Keratinocyte (primary cell): ENCODE measurements around the gene CLDN20. TPM values are rescaled to one million over a fixed set of nuclear protein-coding genes. Genes with fewer than 3 reads are reported as not detected.

Experiments used
- DNase-seq: peaks from one replicate; pipeline ENCODE4 v3.0.0-alpha.2; 2011; ENCODE audit warnings: low read depth, missing footprints, low spot score
- FAIRE-seq: peaks from 2 replicates; lab custom pipeline; 2011; peaks lifted over from hg19 to GRCh38; lab: Jason Lieb, UNC
- H2AFZ ChIP-seq: 2 replicates; pipeline ENCODE4 v1.6.0; 2012; ENCODE audit warnings: low read length, control low read depth, inconsistent platforms; ENCODE audit not compliant: control insufficient read depth
- H3K27ac ChIP-seq: 2 replicates; pipeline ENCODE4 v1.5.1; 2011; ENCODE audit warnings: low read length; ENCODE audit not compliant: control insufficient read depth, insufficient read depth
- H3K27me3 ChIP-seq: 3 replicates; pipeline ENCODE4 v1.6.0; 2011; ENCODE audit warnings: low read length; ENCODE audit not compliant: control insufficient read depth, insufficient read depth; ENCODE audit errors: extremely low read depth
- H3K36me3 ChIP-seq, 2 experiments: 2 replicates in 1 of 2; 3 replicates in 1 of 2; pipeline ENCODE4 v1.5.1; 2011; ENCODE audit warnings: low read length in 2 of 2, mild to moderate bottlenecking in 1 of 2; ENCODE audit not compliant: control insufficient read depth in 2 of 2, insufficient read depth in 2 of 2; ENCODE audit errors: extremely low read depth in 1 of 2
- H3K4me1 ChIP-seq: 3 replicates; pipeline ENCODE4 v1.5.1; 2011; ENCODE audit warnings: low read length; ENCODE audit not compliant: control insufficient read depth, insufficient read depth; ENCODE audit errors: extremely low read depth
- H3K4me2 ChIP-seq: 3 replicates; pipeline ENCODE4 v1.6.0; 2011; ENCODE audit warnings: low read depth, low read length; ENCODE audit not compliant: control insufficient read depth, insufficient read depth; ENCODE audit errors: extremely low read depth
- H3K4me3 ChIP-seq, 3 experiments: fragments of 200-600 bp in 1 of 3; sonication (generic) in 1 of 3; 2 replicates in 2 of 3; 3 replicates in 1 of 3; pipeline ENCODE4 v1.5.1; 2011 to 2016; ENCODE audit warnings: low read length in 3 of 3, mild to moderate bottlenecking in 3 of 3, control low read depth in 2 of 3, inconsistent platforms in 1 of 3, low read depth in 1 of 3, mixed read lengths in 1 of 3, mixed run types in 1 of 3, moderate library complexity in 1 of 3; ENCODE audit not compliant: control insufficient read depth in 2 of 3, insufficient read depth in 2 of 3; ENCODE audit errors: extremely low read depth in 1 of 3
- H3K79me2 ChIP-seq: 2 replicates; pipeline ENCODE4 v1.6.0; 2012; ENCODE audit warnings: low read length; ENCODE audit not compliant: control insufficient read depth, insufficient read depth
- H3K9ac ChIP-seq: 3 replicates; pipeline ENCODE4 v1.6.0; 2011; ENCODE audit warnings: low read length; ENCODE audit not compliant: control insufficient read depth, insufficient read depth; ENCODE audit errors: extremely low read depth
- H3K9me1 ChIP-seq: 3 replicates; pipeline ENCODE4 v1.6.0; 2011; ENCODE audit warnings: low read length; ENCODE audit not compliant: control insufficient read depth, insufficient read depth; ENCODE audit errors: extremely low read depth
- H3K9me3 ChIP-seq: 2 replicates; pipeline ENCODE4 v1.5.1; 2012; ENCODE audit warnings: low read depth, low read length; ENCODE audit not compliant: control insufficient read depth
- H4K20me1 ChIP-seq: 3 replicates; pipeline ENCODE4 v1.6.0; 2011; ENCODE audit warnings: low read length; ENCODE audit not compliant: control insufficient read depth, insufficient read depth; ENCODE audit errors: extremely low read depth
- EZH2 ChIP-seq: IDR thresholded peaks from one replicate; pipeline ENCODE4 v1.6.1; 2012; ENCODE audit warnings: inconsistent platforms, mild to moderate bottlenecking, low read length, moderate library complexity
- dilution Hi-C: fragments of 300-500 bp; cut with MboI; formaldehyde crosslinking; loops from one replicate; pipeline ENCODE4 v1.7.0; 2020; ENCODE audit warnings: low sequenced_read_pairs; ENCODE audit not compliant: extremely low pct_ligation_motif_present
- polyA plus RNA-seq, 5 experiments: library from polyadenylated mRNA; depleted of rRNA in 3 of 5; stranded (reverse) in 3 of 5; stranded (forward) in 1 of 5; unstranded in 1 of 5; fragments of >200 nt; gene quantifications; 1 replicate in 1 of 5; 2 replicates in 3 of 5; 3 replicates in 1 of 5; pipeline versions ENCODE4 v1.2.1 to v1.2.3, GENCODE V29; 2011 to 2012; ENCODE audit warnings: missing spikeins in 2 of 5, low read depth in 1 of 5, low replicate concordance in 1 of 5
- TF ChIP-seq, protein P1 (sequence below), 3 experiments: IDR thresholded peaks in 1 of 3; conservative IDR thresholded peaks in 1 of 3; optimal IDR thresholded peaks in 1 of 3; 2 replicates in 2 of 3; 3 replicates in 1 of 3; pipeline versions ENCODE3 to v1.5.1; 2011; ENCODE audit warnings: low read length in 3 of 3, mild to moderate bottlenecking in 3 of 3, moderate library complexity in 2 of 3, control low read depth in 1 of 3, inconsistent platforms in 1 of 3; ENCODE audit not compliant: insufficient read depth in 2 of 3; ENCODE audit errors: extremely low read depth in 1 of 3

The CLDN20 gene
- polyA plus RNA-seq, 1 donor (not counting 4 experiments of a cell fraction or from before 2014, with no cell fraction given), result 0.09 TPM

DNA sequence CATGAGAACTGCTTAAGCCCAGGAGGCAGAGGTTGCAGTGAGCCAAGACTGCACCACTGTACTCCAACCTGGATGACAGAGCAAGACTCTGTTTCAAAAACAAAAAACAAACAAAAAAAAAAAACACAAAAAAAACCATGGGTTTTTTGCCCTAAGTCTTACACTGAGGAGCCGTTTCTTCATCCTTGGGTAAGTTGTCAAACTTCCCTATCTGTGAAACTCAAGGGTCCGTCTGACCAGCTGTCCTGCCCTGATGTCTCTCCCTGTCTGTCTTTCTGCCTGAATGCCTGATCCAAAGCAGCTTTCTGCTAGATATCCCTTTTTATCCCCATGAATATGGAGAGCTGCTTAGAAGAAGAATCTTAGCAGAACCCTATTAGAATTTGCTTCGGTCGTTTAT is 41.3 kb upstream of the CLDN20 start:
- H3K36me3 ChIP-seq, result no peaks in the 10 kb centered on the region
- H3K79me2 ChIP-seq, result no peaks in the 10 kb centered on the region
- H4K20me1 ChIP-seq, result no peaks in the 10 kb centered on the region
- H3K9ac ChIP-seq, result no peak overlapping the region
- TF ChIP-seq, protein P1, sequence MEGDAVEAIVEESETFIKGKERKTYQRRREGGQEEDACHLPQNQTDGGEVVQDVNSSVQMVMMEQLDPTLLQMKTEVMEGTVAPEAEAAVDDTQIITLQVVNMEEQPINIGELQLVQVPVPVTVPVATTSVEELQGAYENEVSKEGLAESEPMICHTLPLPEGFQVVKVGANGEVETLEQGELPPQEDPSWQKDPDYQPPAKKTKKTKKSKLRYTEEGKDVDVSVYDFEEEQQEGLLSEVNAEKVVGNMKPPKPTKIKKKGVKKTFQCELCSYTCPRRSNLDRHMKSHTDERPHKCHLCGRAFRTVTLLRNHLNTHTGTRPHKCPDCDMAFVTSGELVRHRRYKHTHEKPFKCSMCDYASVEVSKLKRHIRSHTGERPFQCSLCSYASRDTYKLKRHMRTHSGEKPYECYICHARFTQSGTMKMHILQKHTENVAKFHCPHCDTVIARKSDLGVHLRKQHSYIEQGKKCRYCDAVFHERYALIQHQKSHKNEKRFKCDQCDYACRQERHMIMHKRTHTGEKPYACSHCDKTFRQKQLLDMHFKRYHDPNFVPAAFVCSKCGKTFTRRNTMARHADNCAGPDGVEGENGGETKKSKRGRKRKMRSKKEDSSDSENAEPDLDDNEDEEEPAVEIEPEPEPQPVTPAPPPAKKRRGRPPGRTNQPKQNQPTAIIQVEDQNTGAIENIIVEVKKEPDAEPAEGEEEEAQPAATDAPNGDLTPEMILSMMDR (optimal IDR thresholded peaks at IDR 0.05 in 1 of 3, IDR thresholded peaks at IDR 0.05 in 1 of 3, conservative IDR thresholded peaks at IDR 0.05 in 1 of 3; ENCODE audit: extremely low read depth in 1 of 3, insufficient read depth in 2 of 3, low read length in 3 of 3), result no peak
- TF ChIP-seq EZH2, result no peak
- no peak for FAIRE-seq
- H3K4me3 ChIP-seq, result no peak overlapping the region
- dilution Hi-C loops, result no loop called here
- H3K27ac ChIP-seq, result no peak overlapping the region
- no peaks in the 10 kb centered on the region for H3K9me3 ChIP-seq
- H3K4me2 ChIP-seq, result no peak overlapping the region
- H2AFZ ChIP-seq, result no peak overlapping the region
- H3K9me1 ChIP-seq, result no peaks in the 10 kb centered on the region
- no peak for DNase-seq
- H3K27me3 ChIP-seq, result no peaks in the 10 kb centered on the region
- H3K4me1 ChIP-seq, result peaks cover 28% of the 10 kb centered on the region

DNA sequence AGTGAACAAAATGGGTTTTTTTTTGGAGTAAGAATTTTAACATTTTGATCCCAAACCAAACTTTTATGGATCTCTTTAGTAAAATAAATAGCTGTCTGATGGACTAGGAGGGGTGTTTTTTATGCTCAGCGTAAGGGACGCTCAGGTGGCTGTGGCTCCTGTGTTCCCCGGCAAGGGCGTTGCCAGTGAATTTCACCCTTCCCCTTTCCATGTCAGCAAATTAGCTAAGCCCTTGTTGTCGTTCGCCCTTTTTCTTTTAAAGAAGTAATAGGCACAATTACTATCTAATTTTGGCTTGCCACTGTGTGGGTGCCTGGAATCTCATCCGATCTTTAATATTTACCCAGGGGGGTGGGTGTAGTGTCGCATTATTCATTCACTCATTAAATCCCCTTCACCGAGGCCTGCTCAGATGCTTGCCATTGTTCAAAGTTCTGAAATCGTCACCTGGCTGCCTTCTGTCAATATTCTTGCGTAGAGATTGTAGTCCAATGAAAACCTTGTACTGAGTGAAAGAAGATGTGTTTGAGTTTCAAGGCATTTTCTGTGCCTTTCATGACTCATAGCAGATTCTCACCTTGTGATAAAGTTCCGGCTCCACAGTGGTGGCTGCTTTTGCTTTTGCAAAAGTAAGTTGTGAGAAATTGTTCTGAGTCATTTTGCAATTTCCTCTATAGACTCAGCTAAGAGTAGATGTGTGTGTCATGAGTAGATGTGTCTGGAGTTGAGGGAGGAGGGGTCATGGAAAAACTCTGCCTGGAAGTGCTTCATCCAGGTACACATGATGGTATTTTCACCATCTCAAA is 40.0 kb upstream of the CLDN20 start:
- H3K27me3 ChIP-seq, result no peaks in the 10 kb centered on the region
- no peaks in the 10 kb centered on the region for H3K9me3 ChIP-seq
- peak overlapping the region; percentile 68 for H2AFZ ChIP-seq
- TF ChIP-seq, protein P1 (optimal IDR thresholded peaks at IDR 0.05 in 1 of 3, IDR thresholded peaks at IDR 0.05 in 1 of 3, conservative IDR thresholded peaks at IDR 0.05 in 1 of 3; ENCODE audit: extremely low read depth in 1 of 3, insufficient read depth in 2 of 3, low read length in 3 of 3), result no peak
- no peak for TF ChIP-seq EZH2
- H3K4me2 ChIP-seq, result peak overlapping the region; percentile 70
- no peaks in the 10 kb centered on the region for H3K9me1 ChIP-seq
- no peaks in the 10 kb centered on the region for H4K20me1 ChIP-seq
- FAIRE-seq, result peak; percentile 95
- no peaks in the 10 kb centered on the region for H3K36me3 ChIP-seq
- H3K27ac ChIP-seq, result peak overlapping the region; percentile 91
- peak; percentile 75 for DNase-seq
- H3K9ac ChIP-seq, result peak overlapping the region; percentile 53
- no peaks in the 10 kb centered on the region for H3K79me2 ChIP-seq
- dilution Hi-C loops, result no loop called here
- H3K4me1 ChIP-seq, result peaks cover 40% of the 10 kb centered on the region
- H3K4me3 ChIP-seq, result peak overlapping the region in 1 of 3 experiments; percentile 58
